ENCODE measurements around the gene DEPDC1. TPM values are rescaled to one million over a fixed set of nuclear protein-coding genes. Genes with fewer than 3 reads are reported as not detected.
"Not testable (repeated sequence)": the region's sequence is repeated elsewhere in the genome, so short reads cannot be mapped to it uniquely, and the experiment has no call there.

The DEPDC1 gene
- total and polyA plus RNA-seq, 9 donors: 0.11 to 0.59 (median 0.25) TPM; not detected in 2

- 7 to 10% (median 10%) methylated on average over 21 of the region's 21 CpGs for WGBS, 3 donors
- Histone ChIP-seq H3K4me1 (ENCODE audit: insufficient read depth) (peaks cover 4% of the 10 kb centered on the region), H3K36me3 (no peaks in the 10 kb centered on the region)
These were observed 758 bp downstream of the DEPDC1 start for GRCh38 chr1:68495968-68496679.

GRCh38 chr1:68495532-68495931 is 1.4 kb downstream of the DEPDC1 start:
- WGBS, 3 donors: 85 to 88% (median 87%) methylated on average over 3 of the region's 3 CpGs
- no peaks in the 10 kb centered on the region for H3K27me3 ChIP-seq
- no peak overlapping the region for H3K4me3 ChIP-seq
- no peaks in the 10 kb centered on the region for H3K36me3 ChIP-seq
- DNase-seq: no peak
- no peak overlapping the region for H3K27ac ChIP-seq
- intact Hi-C loops (cut with DNase I): no loop called here
- TF ChIP-seq POLR2A (IDR thresholded peaks at IDR 0.05) (no peak), CTCF (IDR thresholded peaks at IDR 0.05) (no peak), EP300 (IDR thresholded peaks at IDR 0.05) (no peak)
- H3K4me1 ChIP-seq (ENCODE audit: insufficient read depth): peaks cover 4% of the 10 kb centered on the region
- peaks cover 0 to 3% of the 10 kb centered on the region in 2 donors for H3K9me3 ChIP-seq

More at GRCh38 chr1:68495968-68496679, 758 bp downstream of the DEPDC1 start:
- Histone ChIP-seq H3K27ac (no peak overlapping the region), H3K9me3 (peaks cover 0 to 3% of the 10 kb centered on the region in 2 donors), H3K4me3 (peak overlapping the region; percentile 58), H3K27me3 (no peaks in the 10 kb centered on the region)
- no peak for TF ChIP-seq CTCF (IDR thresholded peaks at IDR 0.05)
- TF ChIP-seq POLR2A (IDR thresholded peaks at IDR 0.05): no peak
- no peak for TF ChIP-seq EP300 (IDR thresholded peaks at IDR 0.05)
- intact Hi-C loops (cut with DNase I): no loop called here
- no peak for DNase-seq

- Histone ChIP-seq H3K36me3 (no peaks in the 10 kb centered on the region), H3K4me3 (no peak overlapping the region), H3K9me3 (no peaks in the 10 kb centered on the region), H3K4me1 (ENCODE audit: insufficient read depth) (peaks cover 4% of the 10 kb centered on the region), H3K27ac (no peak overlapping the region), H3K27me3 (no peaks in the 10 kb centered on the region)
- TF ChIP-seq POLR2A (IDR thresholded peaks at IDR 0.05) (no peak), CTCF (IDR thresholded peaks at IDR 0.05) (no peak), EP300 (IDR thresholded peaks at IDR 0.05) (no peak)
- intact Hi-C loops (cut with DNase I): no loop called here
- DNase-seq: no peak
- WGBS, 3 donors: 80 to 87% (median 85%) methylated on average over 2 of the region's 2 CpGs
These were observed 3.7 kb downstream of the DEPDC1 start for GRCh38 chr1:68493193-68493592.

- WGBS, 3 donors: 97 to 99% (median 98%) methylated on average over 6 of the region's 6 CpGs
These were observed 4.6 kb downstream of the DEPDC1 start for GRCh38 chr1:68492255-68492654.

GRCh38 chr1:68490046-68490651 is 6.7 kb downstream of the DEPDC1 start:
- TF ChIP-seq EP300 (IDR thresholded peaks at IDR 0.05): no peak
- no peak for TF ChIP-seq POLR2A (IDR thresholded peaks at IDR 0.05)
- TF ChIP-seq CTCF (IDR thresholded peaks at IDR 0.05): no peak
- Histone ChIP-seq H3K36me3 (no peaks in the 10 kb centered on the region), H3K27ac (no peak overlapping the region), H3K9me3 (no peaks in the 10 kb centered on the region), H3K4me1 (ENCODE audit: insufficient read depth) (no peaks in the 10 kb centered on the region), H3K4me3 (no peak overlapping the region), H3K27me3 (no peaks in the 10 kb centered on the region)
- intact Hi-C loops (cut with DNase I): no loop called here
- WGBS, 3 donors: 94 to 97% (median 96%) methylated on average over 2 of the region's 2 CpGs
- no peak for DNase-seq

More at GRCh38 chr1:68492255-68492654, 4.6 kb downstream of the DEPDC1 start:
- H3K9me3 ChIP-seq; H3K27ac ChIP-seq; intact Hi-C loops (cut with DNase I); DNase-seq; H3K27me3 ChIP-seq; H3K4me3 ChIP-seq; H3K4me1 ChIP-seq (ENCODE audit: insufficient read depth); H3K36me3 ChIP-seq: not testable (repeated sequence)
